GM12873 (cell line): ENCODE measurements around the gene MICALL1.

ENCODE experiments used
- CTCF ChIP-seq: IDR thresholded peaks from 2 replicates; pipeline ENCODE4 v1.5.1; 2012; ENCODE audit warnings: low read depth, mild to moderate bottlenecking, moderate library complexity, low read length, control low read depth; ENCODE audit not compliant: insufficient read depth; ENCODE audit errors: missing control alignments

MICALL1 gene

GRCh38 chr22:37909766-37910165, 3.7 kb downstream of the MICALL1 start:
- TF ChIP-seq CTCF = no peak

- no peak for TF ChIP-seq CTCF
Observed at GRCh38 chr22:37910890-37911672, 5.0 kb downstream of the MICALL1 start.

GRCh38 chr22:37911697-37912096, 5.6 kb downstream of the MICALL1 start:
- TF ChIP-seq CTCF = no peak

- TF ChIP-seq CTCF = no peak
Observed at GRCh38 chr22:37912171-37912570, 6.1 kb downstream of the MICALL1 start.

GRCh38 chr22:37913233-37913721, 7.2 kb downstream of the MICALL1 start:
- TF ChIP-seq CTCF = no peak

- TF ChIP-seq CTCF = no peak
Observed at GRCh38 chr22:37916311-37916710, 10.2 kb downstream of the MICALL1 start.

GRCh38 chr22:37917874-37918548, 11.9 kb downstream of the MICALL1 start:
- TF ChIP-seq CTCF = no peak
